NCI-H2227 (cell line): ENCODE measurements around the gene HOXD11.

Experiments
- DNase-seq: peaks from one replicate; lab custom pipeline; 2025; ENCODE audit not compliant: unreplicated experiment; lab: John Stamatoyannopoulos, UW

Gene HOXD11

GRCh38 chr2:176081376-176081836, 25.7 kb upstream of the HOXD11 start:
- DNase-seq, result no peak

- no peak for DNase-seq
Observed at GRCh38 chr2:176081837-176082524, 25.1 kb upstream of the HOXD11 start.

GRCh38 chr2:176082525-176082823, 24.6 kb upstream of the HOXD11 start:
- DNase-seq, result no peak

GRCh38 chr2:176082824-176083751, 24.0 kb upstream of the HOXD11 start:
- peak; percentile 64 for DNase-seq

DNA sequence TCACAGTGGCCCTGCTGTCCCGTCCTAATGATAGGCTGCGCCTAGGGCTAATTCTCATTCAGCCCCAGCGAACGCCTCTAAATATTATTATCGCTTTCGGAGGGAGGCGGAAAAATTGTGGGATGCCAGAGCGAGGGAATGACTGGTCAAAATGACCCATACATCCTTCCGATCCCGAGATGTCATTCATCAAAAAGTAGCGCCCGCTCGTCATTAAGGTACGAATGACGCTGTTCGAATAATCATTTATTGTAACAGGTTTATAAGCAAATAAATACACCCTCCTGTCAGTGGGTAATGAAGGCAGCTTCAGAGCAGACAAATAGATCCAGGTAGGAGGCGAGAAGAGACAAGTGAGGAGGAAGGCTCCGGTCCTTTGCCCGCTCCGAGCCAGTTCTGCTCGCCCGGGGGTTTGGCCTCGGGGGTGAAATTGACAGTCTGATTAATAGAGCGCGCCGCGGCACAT, 23.3 kb upstream of the HOXD11 start, which contains the start of gene EVX2:
Gene EVX2, minus strand, starts transcription at position 167 of the 466 bp plus-strand sequence. CDS start 186 bp downstream, outside the sequence.
- DNase-seq, result no peak

DNA sequence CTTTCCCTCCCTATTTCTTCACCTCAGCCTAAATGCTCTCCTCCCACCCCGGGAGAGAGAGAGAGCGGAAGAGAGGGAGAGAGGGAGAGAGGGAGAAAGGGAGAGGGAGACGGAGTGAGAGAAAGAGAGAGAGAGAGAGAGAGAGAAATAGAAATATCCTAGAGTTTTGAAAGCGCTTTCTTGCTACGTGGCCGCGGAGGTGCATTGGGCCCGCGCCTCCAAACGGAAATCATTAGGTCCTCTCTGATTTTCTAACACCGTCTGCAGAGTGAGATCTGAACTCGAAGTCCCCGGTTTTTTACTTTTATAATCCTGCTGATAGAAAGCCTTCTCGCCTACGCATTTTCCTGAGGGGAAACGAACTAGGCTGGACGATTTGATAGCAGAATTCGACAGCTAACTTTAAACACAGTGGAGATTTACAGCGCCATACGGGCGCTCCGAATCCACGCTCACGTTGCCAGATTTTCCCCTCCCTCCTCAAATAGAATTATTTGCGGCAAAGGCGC, 22.4 kb upstream of the HOXD11 start:
- no peak for DNase-seq

- no peak for DNase-seq
Observed at GRCh38 chr2:176085120-176085788, 21.8 kb upstream of the HOXD11 start.

- peak; percentile 68 for DNase-seq
Observed at GRCh38 chr2:176085861-176086771, 21.0 kb upstream of the HOXD11 start.

DNA sequence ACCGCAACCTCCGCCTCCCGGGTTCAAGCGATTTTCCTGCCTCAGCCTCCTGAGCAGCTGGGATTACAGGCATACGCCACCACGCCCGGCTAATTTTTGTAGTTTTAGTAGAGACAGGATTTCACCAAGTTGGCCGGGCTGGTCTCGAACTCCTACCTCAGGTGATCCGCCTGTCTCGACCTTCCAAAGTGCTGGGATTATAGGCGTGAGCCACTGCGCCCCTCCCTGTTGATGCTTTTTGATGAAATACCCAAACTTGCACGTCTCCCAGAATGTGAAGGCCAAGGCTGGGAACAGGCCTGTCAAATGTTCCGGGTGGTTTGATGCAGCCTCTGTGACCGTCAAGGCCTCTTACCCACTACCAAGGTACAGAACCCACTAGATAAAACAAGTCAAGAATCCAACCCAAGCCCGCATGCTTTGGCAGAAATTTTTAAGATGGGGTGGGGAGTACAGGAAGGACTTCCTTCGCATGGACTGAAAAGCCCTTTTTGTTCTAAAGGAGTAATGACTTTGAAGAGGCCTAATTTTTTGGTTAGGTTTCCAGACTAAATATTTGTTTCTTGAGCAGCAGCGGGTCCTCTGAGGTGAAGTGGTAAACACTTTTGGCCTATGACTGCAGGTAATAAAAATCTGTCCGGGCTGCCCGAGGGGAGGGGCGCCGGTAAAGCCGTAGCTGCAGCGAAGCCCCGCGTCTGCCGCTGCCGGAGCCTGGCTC, 19.6 kb upstream of the HOXD11 start:
- DNase-seq, result no peak

DNA sequence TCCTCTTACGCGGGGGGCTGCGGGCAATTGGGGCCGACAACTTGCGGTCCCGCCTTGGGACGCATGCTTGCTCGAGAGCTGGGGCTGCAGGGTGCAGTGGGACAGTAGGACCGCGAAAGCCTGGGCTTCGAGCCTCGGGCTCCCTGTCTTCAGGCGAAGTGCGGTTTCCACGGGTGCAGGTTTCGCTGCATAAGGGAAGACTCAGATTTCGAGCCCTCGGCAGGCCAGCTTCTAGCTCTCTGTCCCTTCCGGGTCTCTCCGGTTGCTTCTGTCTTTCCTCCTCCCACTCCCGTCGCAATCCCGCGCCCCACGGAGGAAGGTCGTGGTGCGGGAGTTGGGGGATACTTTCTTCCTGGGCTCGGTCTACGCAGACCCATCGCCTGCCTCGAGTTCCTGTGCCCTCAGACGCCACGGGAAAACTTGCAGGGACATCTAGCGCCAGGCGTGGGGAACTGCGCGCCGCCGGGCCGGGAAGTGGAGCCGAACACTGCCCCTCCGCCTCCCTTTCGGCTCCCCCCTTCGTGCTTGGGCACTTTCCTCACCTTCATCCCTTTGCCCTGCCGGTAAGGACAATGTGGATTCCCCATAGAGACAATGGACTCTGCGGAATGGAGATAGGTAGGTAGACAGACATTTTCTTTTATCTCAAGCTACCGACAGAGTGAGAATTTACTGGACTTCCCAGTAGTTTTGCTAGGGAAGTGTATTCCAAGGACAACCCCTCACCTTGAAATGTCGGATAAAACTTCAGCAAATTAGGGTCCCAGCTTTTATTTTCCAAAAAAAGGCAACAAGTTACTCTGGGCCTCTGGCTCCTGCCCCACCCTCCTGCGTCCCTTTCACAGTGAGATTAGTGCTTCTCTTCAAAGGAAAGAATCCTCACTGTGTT, 18.8 kb upstream of the HOXD11 start:
- peak; percentile 80 for DNase-seq

DNA sequence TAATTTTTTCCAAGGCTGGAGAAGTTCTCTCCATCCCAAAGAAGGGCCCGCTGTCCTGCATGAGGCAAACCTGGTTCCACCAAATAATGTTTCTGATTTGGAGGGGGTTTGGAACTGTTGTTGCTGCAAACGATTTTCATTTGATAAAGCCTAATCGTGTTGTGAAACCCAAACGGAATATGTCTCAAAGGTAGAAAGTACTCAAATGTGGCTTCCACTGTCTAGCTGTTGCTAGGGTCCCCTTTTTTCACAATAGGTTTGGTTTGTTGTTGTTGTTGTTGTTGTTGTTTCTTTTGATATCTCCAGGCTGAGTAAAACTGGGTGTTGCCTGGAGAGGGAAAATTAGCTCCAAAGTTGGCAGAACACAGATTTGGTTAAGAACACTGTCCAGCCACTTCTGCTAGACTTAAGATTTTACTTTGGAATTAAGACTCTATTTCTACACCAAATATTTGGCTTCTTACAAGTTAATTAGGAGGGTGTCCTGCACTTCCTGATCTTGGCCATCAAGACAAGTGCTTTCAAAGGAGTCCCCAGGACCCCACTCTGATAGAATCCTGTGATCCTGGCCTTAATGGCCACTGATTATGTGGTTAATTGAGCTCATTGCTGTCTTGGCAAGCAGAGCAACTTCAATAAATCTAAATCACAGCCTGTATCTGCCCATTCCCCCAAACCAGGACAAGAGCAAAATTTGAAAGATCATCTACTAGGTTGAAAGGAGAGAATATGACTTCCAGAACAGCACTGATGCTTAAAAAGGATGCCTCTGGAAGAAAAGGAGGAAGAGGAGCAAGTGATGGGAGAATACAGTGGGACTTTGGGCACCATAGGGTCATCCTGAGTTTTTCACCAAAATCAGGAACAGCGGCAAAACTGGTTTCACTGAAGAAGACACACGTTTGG, 17.9 kb upstream of the HOXD11 start:
- DNase-seq, result no peak

DNA sequence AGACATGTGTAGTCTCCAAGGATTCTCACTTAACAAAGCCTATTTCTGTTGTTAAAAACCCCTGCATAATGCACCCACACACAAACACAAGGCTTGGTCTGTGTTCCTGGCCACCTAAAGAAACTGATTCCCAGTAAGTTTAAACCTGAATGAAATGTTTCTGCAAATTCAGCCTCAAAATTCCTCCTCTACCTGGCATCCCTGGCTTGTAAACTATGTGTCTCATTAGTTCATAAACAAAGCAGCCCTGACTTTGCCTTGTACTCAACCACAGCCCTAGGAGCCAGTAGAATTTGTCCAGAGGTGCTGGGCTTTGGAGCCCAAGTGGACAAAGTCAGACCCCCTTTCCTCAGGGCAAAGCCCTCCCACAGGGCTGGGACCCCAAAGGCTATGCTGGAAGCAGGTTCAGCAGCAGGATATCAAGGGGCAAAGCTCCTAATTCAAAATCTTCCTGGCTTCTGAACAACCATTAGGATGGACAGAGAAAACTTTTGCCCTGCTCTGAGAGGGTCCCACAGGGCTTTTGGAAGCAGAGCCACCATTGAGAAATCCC, 17.2 kb upstream of the HOXD11 start:
- DNase-seq, result no peak

DNA sequence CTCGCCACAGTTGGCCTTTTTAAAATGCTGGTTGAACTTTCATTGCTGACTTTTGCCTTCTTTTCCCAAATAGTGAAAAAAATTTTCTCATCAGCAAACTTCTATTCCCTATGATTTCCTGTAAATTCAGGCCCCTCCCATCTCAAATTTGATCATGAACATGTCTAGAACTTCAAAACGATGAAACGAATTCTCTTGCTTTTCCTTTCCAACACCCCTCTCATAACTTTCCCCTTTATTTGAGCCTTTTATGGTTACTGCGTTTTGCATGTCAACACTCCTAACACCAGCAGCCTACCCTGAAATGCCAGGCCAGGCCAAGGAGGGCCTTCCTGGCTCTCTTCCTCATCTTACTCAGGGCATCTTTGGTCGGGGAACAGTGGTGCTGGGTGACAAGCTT, 16.2 kb upstream of the HOXD11 start:
- DNase-seq, result no peak

DNA sequence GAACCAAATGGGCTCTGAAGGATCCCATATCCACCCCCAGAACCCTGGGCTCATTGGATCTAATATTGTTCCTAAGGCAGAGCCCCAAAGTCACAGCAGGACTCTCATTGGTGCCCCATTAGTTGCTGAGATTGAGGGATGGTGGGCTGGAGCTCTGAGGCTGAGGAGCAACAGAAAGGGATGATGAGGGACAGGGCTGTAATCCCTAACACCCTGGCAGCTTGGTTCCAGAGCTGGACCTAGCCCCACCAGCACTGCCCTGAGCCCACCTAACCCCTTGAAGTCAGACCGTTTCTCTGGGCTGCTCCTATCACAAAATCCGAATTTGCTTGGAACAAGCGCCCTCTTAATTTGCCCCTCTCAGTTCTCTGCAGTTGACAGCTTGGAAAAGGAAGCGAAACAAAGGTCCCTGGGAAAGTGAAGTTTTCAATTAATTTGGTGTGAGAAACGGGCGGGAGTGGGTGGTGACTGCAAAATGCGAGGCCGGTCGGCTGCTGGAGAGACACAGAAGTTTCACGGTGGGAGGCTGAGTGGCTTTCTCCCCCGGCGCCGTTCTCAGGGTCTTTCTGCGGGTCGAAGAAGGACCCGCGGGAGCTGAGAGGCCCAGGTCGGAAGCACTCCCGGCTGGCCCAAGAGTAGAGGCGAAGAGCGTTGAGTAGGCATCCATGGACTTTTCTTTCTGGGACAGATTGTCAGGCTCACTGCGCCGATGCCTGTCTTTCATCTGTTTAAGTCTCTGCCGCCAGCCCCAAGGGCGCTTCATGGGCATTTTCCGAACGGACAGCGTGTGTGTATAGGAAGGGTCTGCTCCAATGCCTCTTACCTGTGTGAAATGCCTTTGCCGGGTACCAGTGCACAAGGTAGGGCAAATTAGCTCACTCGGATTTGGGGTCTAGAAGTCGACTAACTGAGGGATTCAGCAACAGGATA, 15.5 kb upstream of the HOXD11 start:
- DNase-seq, result peak; percentile 56

GRCh38 chr2:176092270-176093144, 14.6 kb upstream of the HOXD11 start, which contains the start of gene HOXD13:
TSS of gene HOXD13 (plus strand) at chr2:176092721. CDS start at chr2:176092891, 170 bp downstream.
- peak; percentile 89 for DNase-seq
